Measurements from ENCODE around the gene OR10AD1. TPM values are rescaled to one million over a fixed set of nuclear protein-coding genes. Genes with fewer than 3 reads are reported as not detected.

Gene OR10AD1
- total and polyA plus RNA-seq, 10 of the 15 experiments (the other 5 are each of a cell fraction or from before 2014, with no cell fraction given): 0.04 to 0.12 TPM; not detected in 8

DNA sequence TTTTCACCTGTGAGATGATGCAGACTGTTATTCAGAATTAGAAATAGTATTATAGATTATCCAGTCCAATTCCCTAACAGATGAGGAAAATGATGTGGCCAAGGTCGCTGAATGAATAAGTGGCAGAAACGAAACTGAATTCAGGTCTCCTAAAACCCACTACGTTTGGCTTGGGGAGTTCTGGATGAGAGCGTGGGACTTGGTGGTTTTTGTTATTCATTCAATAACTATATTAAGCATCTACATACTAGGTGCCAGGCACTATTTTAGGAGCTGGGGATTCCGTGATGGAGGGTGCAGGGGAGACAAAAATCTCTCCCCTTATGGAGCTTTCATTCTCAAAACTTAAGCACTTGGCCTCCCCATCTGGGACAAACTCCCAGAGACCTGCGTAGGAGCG, 20.5 kb downstream of the OR10AD1 start:
- intact Hi-C loops (cut with micrococcal nuclease; ENCODE audit: unreplicated experiment) (no loop called here), in situ Hi-C loops (cut with MboI) (no loop called here)
- POLR2A ChIA-PET: interaction anchor here (0.8 to 0.9 kb wide), 2 partner anchors 15 to 25 kb away, joined by 4 read pairs; partner anchors contain the start of gene ASB8
- no peak for ATAC-seq
- H3K9me3 ChIP-seq (replicated peaks; ENCODE audit: control insufficient read depth, insufficient read depth, low read length): no peaks in the 10 kb centered on the region; the same call in 2 of the 3 replicates
- H3K79me2 ChIP-seq (ENCODE audit: control insufficient read depth, insufficient read depth, low read length): no peaks in the 10 kb centered on the region
- peak; percentile 11; the same call in 1 of the 2 replicates for TF ChIP-seq RUNX3 (IDR thresholded peaks at IDR 0.05; ENCODE audit: low read length)
- TF ChIP-seq MEF2A (IDR thresholded peaks at IDR 0.05; ENCODE audit: insufficient read depth, low read depth, low read length): no peak
- TF ChIP-seq IRF4 (IDR thresholded peaks at IDR 0.05; ENCODE audit: low read depth, low read length): no peak
- H3K36me3 ChIP-seq (ENCODE audit: control insufficient read depth in 2 of 2, insufficient read depth in 2 of 2, low read length in 1 of 2): no peaks in the 10 kb centered on the region
- peak overlapping the region; percentile 70 for H2AFZ ChIP-seq (ENCODE audit: control insufficient read depth, low read depth, low read length)
- H3K4me1 ChIP-seq (ENCODE audit: control insufficient read depth, insufficient read depth, low read length): peaks cover 5% of the 10 kb centered on the region
- H3K9ac ChIP-seq (ENCODE audit: control insufficient read depth, insufficient read depth, low read length): no peak overlapping the region
- no peak for DNase-seq (ENCODE audit: low read depth, low spot score)
- peak overlapping the region; percentile 89 for H3K4me2 ChIP-seq (ENCODE audit: control insufficient read depth, insufficient read depth)
- no TSS peak for BruUV-seq (replicated peaks)
- RAD21 ChIA-PET (ENCODE audit: unreplicated experiment): no interaction called here
- H3K27ac ChIP-seq (ENCODE audit: control insufficient read depth, insufficient read depth): no peak overlapping the region
- H3K27me3 ChIP-seq (replicated peaks in 1 of 2; ENCODE audit: control insufficient read depth in 2 of 2, insufficient read depth in 2 of 2, low read length in 1 of 2): peaks cover 7 to 12% of the 10 kb centered on the region in 2 experiments
- H3K4me3 ChIP-seq: peak overlapping the region; percentile 83
- peak; percentile 31 for FAIRE-seq
- no peaks in the 10 kb centered on the region for H4K20me1 ChIP-seq (ENCODE audit: control insufficient read depth, insufficient read depth)
- SMC1A ChIA-PET (ENCODE audit: uncharacterized antibody, unreplicated experiment): interaction anchor here (0.9 to 1.3 kb wide), 3 partner anchors 15 to 436 kb away, joined by 3 to 5 read pairs (median 4); partner anchors contain the start of gene PFKM
- CTCF ChIA-PET: interaction anchor here (0.6 to 1.6 kb wide), 11 partner anchors 8 to 437 kb away, joined by 3 to 8 read pairs (median 3); partner anchors contain the start of gene ASB8
- under 1% methylated on average over 7 of the region's 7 CpGs for WGBS (ENCODE audit: insufficient coverage, insufficient replicate concordance, low lambda C conversion rate, missing lambda C conversion rate)

- 75% methylated on average over 2 of the region's 2 CpGs for WGBS (ENCODE audit: insufficient coverage, insufficient replicate concordance, low lambda C conversion rate, missing lambda C conversion rate)
- no peak for TF ChIP-seq SMC3 (IDR thresholded peaks at IDR 0.05; ENCODE audit: borderline replicate concordance, low read length)
- no peak for TF ChIP-seq BRCA1 (IDR thresholded peaks at IDR 0.05; ENCODE audit: low read depth, low read length)
- no peak overlapping the region for H3K4me3 ChIP-seq
- RAD21 ChIA-PET (ENCODE audit: unreplicated experiment): no interaction called here
- in situ Hi-C loops (cut with MboI): no loop called here
- H3K4me1 ChIP-seq (ENCODE audit: control insufficient read depth, insufficient read depth, low read length): peaks cover 5% of the 10 kb centered on the region
- BruUV-seq (replicated peaks): no TSS peak
- FAIRE-seq: no peak
- no peaks in the 10 kb centered on the region for H3K36me3 ChIP-seq (ENCODE audit: control insufficient read depth in 2 of 2, insufficient read depth in 2 of 2, low read length in 1 of 2)
- no peak overlapping the region for H3K27ac ChIP-seq (ENCODE audit: control insufficient read depth, insufficient read depth)
- DNase-seq (ENCODE audit: low read depth, low spot score): no peak
- H3K9ac ChIP-seq (ENCODE audit: control insufficient read depth, insufficient read depth, low read length): no peak overlapping the region
- H3K79me2 ChIP-seq (ENCODE audit: control insufficient read depth, insufficient read depth, low read length): no peaks in the 10 kb centered on the region
- no peaks in the 10 kb centered on the region for H4K20me1 ChIP-seq (ENCODE audit: control insufficient read depth, insufficient read depth)
- intact Hi-C loops (cut with micrococcal nuclease; ENCODE audit: unreplicated experiment): no loop called here
- peaks cover 7 to 12% of the 10 kb centered on the region in 2 experiments for H3K27me3 ChIP-seq (replicated peaks in 1 of 2; ENCODE audit: control insufficient read depth in 2 of 2, insufficient read depth in 2 of 2, low read length in 1 of 2)
- no peaks in the 10 kb centered on the region; the same call in 2 of the 3 replicates for H3K9me3 ChIP-seq (replicated peaks; ENCODE audit: control insufficient read depth, insufficient read depth, low read length)
- POLR2A ChIA-PET: no interaction called here
- no peak overlapping the region for H3K4me2 ChIP-seq (ENCODE audit: control insufficient read depth, insufficient read depth)
- SMC1A ChIA-PET (ENCODE audit: uncharacterized antibody, unreplicated experiment): no interaction called here
- no peak for ATAC-seq
- CTCF ChIA-PET: interaction anchor here (0.8 to 1.8 kb wide), 2 partner anchors 9 to 437 kb away, joined by 3 to 10 read pairs; no protein-coding TSS in a partner anchor
- H2AFZ ChIP-seq (ENCODE audit: control insufficient read depth, low read depth, low read length): no peak overlapping the region
Observed at GRCh38 chr12:48180857-48181495, 22.1 kb downstream of the OR10AD1 start.
